ENCODE results near the gene PEX16.

DNA sequence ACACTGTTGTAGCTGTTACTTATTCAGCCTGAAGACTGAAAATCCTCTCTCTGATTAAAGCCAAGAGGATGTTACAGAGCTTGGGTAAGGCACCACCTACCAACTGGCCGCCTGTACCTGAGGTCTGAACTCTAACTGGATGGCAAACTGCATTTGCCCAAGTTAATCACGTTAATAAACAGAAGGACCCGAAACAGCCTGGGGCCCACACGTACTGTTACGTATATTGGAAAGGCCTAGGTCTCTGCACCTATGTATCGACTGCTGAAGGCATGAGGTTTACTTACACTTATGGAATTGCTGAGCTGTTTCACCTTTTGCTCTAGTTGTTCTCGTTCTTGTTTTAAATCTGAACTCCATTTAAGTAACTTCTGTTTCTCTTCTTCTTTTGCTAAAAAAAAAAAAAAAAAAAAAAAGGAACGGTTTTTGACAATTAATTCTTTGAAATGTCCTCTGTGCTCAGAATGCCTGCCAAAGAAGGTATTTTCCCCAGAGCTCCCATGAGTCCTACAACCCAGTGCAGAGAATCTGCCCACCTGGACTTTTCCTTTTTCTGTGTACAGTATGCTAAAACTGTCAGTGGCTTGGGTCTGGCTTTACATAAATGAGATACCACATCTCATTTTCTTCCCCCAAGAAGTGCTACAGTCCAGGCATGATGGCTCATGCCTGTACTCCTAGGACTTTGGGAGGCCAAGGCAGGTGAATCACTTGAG is 17.8 kb upstream of the PEX16 start:
- TF ChIP-seq POLR2AphosphoS5 (IDR thresholded peaks at IDR 0.05) (no peak), POLR2A (IDR thresholded peaks at IDR 0.05) (no peak), EP300 (IDR thresholded peaks at IDR 0.05) (no peak)
- TF ChIP-seq, protein P1, sequence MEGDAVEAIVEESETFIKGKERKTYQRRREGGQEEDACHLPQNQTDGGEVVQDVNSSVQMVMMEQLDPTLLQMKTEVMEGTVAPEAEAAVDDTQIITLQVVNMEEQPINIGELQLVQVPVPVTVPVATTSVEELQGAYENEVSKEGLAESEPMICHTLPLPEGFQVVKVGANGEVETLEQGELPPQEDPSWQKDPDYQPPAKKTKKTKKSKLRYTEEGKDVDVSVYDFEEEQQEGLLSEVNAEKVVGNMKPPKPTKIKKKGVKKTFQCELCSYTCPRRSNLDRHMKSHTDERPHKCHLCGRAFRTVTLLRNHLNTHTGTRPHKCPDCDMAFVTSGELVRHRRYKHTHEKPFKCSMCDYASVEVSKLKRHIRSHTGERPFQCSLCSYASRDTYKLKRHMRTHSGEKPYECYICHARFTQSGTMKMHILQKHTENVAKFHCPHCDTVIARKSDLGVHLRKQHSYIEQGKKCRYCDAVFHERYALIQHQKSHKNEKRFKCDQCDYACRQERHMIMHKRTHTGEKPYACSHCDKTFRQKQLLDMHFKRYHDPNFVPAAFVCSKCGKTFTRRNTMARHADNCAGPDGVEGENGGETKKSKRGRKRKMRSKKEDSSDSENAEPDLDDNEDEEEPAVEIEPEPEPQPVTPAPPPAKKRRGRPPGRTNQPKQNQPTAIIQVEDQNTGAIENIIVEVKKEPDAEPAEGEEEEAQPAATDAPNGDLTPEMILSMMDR (IDR thresholded peaks at IDR 0.05) = no peak
